HepG2 (cell line): ENCODE data around the gene DNTTIP2. TPM values are rescaled to one million over a fixed set of nuclear protein-coding genes. Genes with fewer than 3 reads are reported as not detected.

ENCODE experiments used
- EZH2 ChIP-seq: conservative IDR thresholded peaks from 2 replicates; pipeline ENCODE4 v1.6.1; 2012; ENCODE audit warnings: mild to moderate bottlenecking, low read depth, low read length, moderate library complexity
- FLYWCH1 ChIP-seq: sonication (generic); formaldehyde crosslinking; IDR thresholded peaks from 2 replicates; pipeline ENCODE4 v1.8.1; 2023; ENCODE audit warnings: mild to moderate bottlenecking, missing genetic modification reagents
- FOXJ3 ChIP-seq: sonication (generic); formaldehyde crosslinking; IDR thresholded peaks from 2 replicates; pipeline ENCODE4 v1.4.0; 2020; ENCODE audit warnings: missing genetic modification reagents, mild to moderate bottlenecking, borderline replicate concordance
- HES4 ChIP-seq: sonication (generic); formaldehyde crosslinking; IDR thresholded peaks from 2 replicates; pipeline ENCODE4 v1.9.0; 2021; ENCODE audit warnings: mild to moderate bottlenecking, missing genetic modification reagents, borderline replicate concordance
- HOXD1 ChIP-seq: sonication (generic); formaldehyde crosslinking; IDR thresholded peaks from 2 replicates; pipeline ENCODE4 v1.5.0; 2020; ENCODE audit warnings: missing genetic modification reagents
- JUN ChIP-seq: sonication (generic); formaldehyde crosslinking; IDR thresholded peaks from 2 replicates; pipeline ENCODE4 v1.4.0; 2020; ENCODE audit warnings: mild to moderate bottlenecking, missing genetic modification reagents
- MIER3 ChIP-seq: IDR thresholded peaks from 2 replicates; pipeline ENCODE4 v1.6.1; 2016; ENCODE audit warnings: missing compliant biosample characterization, borderline replicate concordance
- MTA3 ChIP-seq: sonication (generic); formaldehyde crosslinking; IDR thresholded peaks from 2 replicates; pipeline ENCODE4 v1.4.0; 2020; ENCODE audit warnings: missing genetic modification reagents
- MTF2 ChIP-seq: sonication (generic); formaldehyde crosslinking; IDR thresholded peaks from 2 replicates; pipeline ENCODE4 v1.5.0; 2020; ENCODE audit warnings: missing genetic modification reagents, borderline replicate concordance
- NCOA2 ChIP-seq: sonication (generic); formaldehyde crosslinking; IDR thresholded peaks from 2 replicates; pipeline ENCODE4 v1.8.0; 2022; ENCODE audit warnings: inconsistent platforms
- SAFB2 ChIP-seq: sonication (generic); formaldehyde crosslinking; IDR thresholded peaks from 2 replicates; pipeline ENCODE4 v1.5.1; 2020; ENCODE audit warnings: missing genetic modification reagents, low read depth, mild to moderate bottlenecking, borderline replicate concordance
- SMARCE1 ChIP-seq: fragments of 450-650 bp; IDR thresholded peaks from 2 replicates; pipeline ENCODE4 v1.6.1; 2017; ENCODE audit warnings: borderline replicate concordance
- SYNCRIP ChIP-seq: fragments of 200-400 bp; formaldehyde crosslinking; IDR thresholded peaks from 2 replicates; pipeline ENCODE4 v1.6.1; 2018; ENCODE audit warnings: mild to moderate bottlenecking, low read depth, low read length; ENCODE audit not compliant: insufficient read depth
- ZBTB20 ChIP-seq: sonication (generic); formaldehyde crosslinking; IDR thresholded peaks from 2 replicates; pipeline ENCODE4 v1.8.1; 2023; ENCODE audit warnings: missing genetic modification reagents, low read depth, mild to moderate bottlenecking, borderline replicate concordance
- ZNF546 ChIP-seq: sonication (generic); formaldehyde crosslinking; conservative IDR thresholded peaks from 2 replicates; pipeline ENCODE4 v1.8.1; 2023; ENCODE audit warnings: mild to moderate bottlenecking, missing genetic modification reagents
- ZNF616 ChIP-seq: sonication (generic); formaldehyde crosslinking; IDR thresholded peaks from 2 replicates; pipeline ENCODE4 v1.5.0; 2020; ENCODE audit warnings: low read depth, mild to moderate bottlenecking, missing genetic modification reagents
- ZNF737 ChIP-seq: sonication (generic); formaldehyde crosslinking; IDR thresholded peaks from 2 replicates; pipeline ENCODE4 v1.5.0; 2020; ENCODE audit warnings: missing genetic modification reagents, mild to moderate bottlenecking, borderline replicate concordance
- polyA plus RNA-seq, 8 experiments: library from polyadenylated mRNA; depleted of rRNA in 3 of 8; stranded (reverse) in 7 of 8; unstranded in 1 of 8; fragments of >200 nt; fragmentation: Illumina TruSeq in 4 of 8; extraction: Trizol in 4 of 8; gene quantifications; 2 replicates each; pipeline versions ENCODE4 v1.2.1 to v1.2.3, GENCODE V29; 2011 to 2016; ENCODE audit warnings: low read depth in 4 of 8, missing spikeins in 1 of 8, mixed read lengths in 1 of 8; ENCODE audit not compliant: insufficient read depth in 1 of 8
- total RNA-seq, 5 experiments: library from RNA; depleted of rRNA; stranded (reverse); fragments of >200 nt; fragmentation: Illumina TruSeq; extraction: Trizol; gene quantifications; 2 replicates each; pipeline ENCODE4 v1.2.3, GENCODE V29; 2016; ENCODE audit warnings: low read depth in 1 of 5
- TF ChIP-seq, protein P1 (sequence below): sonication (generic); formaldehyde crosslinking; IDR thresholded peaks from 2 replicates; pipeline ENCODE4 v1.4.0; 2020; ENCODE audit warnings: missing genetic modification reagents
- TF ChIP-seq, protein P2 (sequence below): IDR thresholded peaks from 2 replicates; pipeline ENCODE4 v1.6.1; 2018; ENCODE audit warnings: missing genetic modification reagents, mild to moderate bottlenecking, missing compliant biosample characterization
- TF ChIP-seq, protein P3 (sequence below): sonication (generic); formaldehyde crosslinking; conservative IDR thresholded peaks from 2 replicates; pipeline ENCODE4 v1.4.0; 2020; ENCODE audit warnings: missing genetic modification reagents
- TF ChIP-seq, protein P4 (sequence below): sonication (generic); formaldehyde crosslinking; IDR thresholded peaks from 2 replicates; pipeline ENCODE4 v1.4.0; 2020; ENCODE audit warnings: missing genetic modification reagents, mild to moderate bottlenecking, borderline replicate concordance
- TF ChIP-seq, protein P5 (sequence below): sonication (generic); formaldehyde crosslinking; IDR thresholded peaks from 2 replicates; pipeline ENCODE4 v1.8.0; 2022; ENCODE audit warnings: missing genetic modification reagents, mild to moderate bottlenecking, inconsistent platforms, borderline replicate concordance

Gene DNTTIP2
- total and polyA plus RNA-seq, 2 of the 13 experiments (the other 11 are each of a cell fraction or from before 2014, with no cell fraction given) = 11.4 to 63.3 TPM

DNA sequence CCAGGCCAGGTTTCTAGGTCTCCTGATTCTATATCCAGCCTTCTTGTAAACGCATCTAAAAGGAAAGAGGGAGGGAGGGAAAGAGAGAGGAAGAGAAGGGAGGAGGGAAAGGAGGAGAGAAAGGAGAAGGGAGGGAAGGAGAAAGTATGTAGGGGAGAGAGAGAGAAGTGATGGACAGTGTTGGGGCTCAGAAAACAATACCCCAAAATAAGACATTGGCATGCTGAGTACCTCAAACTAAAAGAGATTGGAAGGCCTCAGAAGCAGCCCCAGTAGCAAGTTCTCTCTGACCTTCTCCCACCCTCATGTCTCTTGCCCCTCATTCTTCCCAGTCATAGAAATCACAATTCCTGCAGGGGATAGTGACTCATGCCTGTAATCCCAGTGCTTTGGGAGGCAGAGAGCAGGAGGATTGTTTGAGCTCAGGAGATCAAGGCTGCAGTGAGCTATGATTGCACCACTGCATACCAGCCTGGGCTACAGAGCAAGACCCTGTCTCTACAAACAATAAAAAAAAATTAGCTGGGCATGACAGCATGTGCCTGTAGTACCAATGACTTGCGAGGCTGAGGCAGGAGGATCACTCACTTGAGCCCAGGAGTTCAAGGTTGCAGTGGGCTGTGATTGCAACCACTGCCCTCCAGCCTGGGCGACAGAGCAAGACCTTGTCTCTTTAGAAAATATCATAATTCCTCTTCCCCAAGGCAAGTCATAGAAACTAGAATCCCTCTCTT is 51.2 kb downstream of the DNTTIP2 start (continued):
- TF ChIP-seq, protein P1, sequence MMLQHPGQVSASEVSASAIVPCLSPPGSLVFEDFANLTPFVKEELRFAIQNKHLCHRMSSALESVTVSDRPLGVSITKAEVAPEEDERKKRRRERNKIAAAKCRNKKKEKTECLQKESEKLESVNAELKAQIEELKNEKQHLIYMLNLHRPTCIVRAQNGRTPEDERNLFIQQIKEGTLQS (CRISPR knock-in tag) = peak; percentile 91
- TF ChIP-seq, protein P2, sequence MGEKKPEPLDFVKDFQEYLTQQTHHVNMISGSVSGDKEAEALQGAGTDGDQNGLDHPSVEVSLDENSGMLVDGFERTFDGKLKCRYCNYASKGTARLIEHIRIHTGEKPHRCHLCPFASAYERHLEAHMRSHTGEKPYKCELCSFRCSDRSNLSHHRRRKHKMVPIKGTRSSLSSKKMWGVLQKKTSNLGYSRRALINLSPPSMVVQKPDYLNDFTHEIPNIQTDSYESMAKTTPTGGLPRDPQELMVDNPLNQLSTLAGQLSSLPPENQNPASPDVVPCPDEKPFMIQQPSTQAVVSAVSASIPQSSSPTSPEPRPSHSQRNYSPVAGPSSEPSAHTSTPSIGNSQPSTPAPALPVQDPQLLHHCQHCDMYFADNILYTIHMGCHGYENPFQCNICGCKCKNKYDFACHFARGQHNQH (CRISPR knock-in tag) = peak; percentile 95
- TF ChIP-seq, protein P3, sequence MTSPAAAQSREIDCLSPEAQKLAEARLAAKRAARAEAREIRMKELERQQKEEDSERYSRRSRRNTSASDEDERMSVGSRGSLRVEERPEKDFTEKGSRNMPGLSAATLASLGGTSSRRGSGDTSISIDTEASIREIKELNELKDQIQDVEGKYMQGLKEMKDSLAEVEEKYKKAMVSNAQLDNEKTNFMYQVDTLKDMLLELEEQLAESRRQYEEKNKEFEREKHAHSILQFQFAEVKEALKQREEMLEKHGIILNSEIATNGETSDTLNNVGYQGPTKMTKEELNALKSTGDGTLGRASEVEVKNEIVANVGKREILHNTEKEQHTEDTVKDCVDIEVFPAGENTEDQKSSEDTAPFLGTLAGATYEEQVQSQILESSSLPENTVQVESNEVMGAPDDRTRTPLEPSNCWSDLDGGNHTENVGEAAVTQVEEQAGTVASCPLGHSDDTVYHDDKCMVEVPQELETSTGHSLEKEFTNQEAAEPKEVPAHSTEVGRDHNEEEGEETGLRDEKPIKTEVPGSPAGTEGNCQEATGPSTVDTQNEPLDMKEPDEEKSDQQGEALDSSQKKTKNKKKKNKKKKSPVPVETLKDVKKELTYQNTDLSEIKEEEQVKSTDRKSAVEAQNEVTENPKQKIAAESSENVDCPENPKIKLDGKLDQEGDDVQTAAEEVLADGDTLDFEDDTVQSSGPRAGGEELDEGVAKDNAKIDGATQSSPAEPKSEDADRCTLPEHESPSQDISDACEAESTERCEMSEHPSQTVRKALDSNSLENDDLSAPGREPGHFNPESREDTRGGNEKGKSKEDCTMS = no peak
- TF ChIP-seq SMARCE1 = no peak
- no peak for TF ChIP-seq SYNCRIP
- TF ChIP-seq HOXD1 = no peak
- no peak for TF ChIP-seq HES4 (CRISPR knock-in tag)
- TF ChIP-seq, protein P4, sequence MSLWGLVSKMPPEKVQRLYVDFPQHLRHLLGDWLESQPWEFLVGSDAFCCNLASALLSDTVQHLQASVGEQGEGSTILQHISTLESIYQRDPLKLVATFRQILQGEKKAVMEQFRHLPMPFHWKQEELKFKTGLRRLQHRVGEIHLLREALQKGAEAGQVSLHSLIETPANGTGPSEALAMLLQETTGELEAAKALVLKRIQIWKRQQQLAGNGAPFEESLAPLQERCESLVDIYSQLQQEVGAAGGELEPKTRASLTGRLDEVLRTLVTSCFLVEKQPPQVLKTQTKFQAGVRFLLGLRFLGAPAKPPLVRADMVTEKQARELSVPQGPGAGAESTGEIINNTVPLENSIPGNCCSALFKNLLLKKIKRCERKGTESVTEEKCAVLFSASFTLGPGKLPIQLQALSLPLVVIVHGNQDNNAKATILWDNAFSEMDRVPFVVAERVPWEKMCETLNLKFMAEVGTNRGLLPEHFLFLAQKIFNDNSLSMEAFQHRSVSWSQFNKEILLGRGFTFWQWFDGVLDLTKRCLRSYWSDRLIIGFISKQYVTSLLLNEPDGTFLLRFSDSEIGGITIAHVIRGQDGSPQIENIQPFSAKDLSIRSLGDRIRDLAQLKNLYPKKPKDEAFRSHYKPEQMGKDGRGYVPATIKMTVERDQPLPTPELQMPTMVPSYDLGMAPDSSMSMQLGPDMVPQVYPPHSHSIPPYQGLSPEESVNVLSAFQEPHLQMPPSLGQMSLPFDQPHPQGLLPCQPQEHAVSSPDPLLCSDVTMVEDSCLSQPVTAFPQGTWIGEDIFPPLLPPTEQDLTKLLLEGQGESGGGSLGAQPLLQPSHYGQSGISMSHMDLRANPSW (CRISPR knock-in tag) = peak; percentile 40; the same call in 1 of the 2 replicates
- TF ChIP-seq FLYWCH1 (CRISPR knock-in tag) = no peak
- TF ChIP-seq EZH2 = no peak
- no peak for TF ChIP-seq MTA3 (CRISPR knock-in tag)
- no peak for TF ChIP-seq ZNF616 (CRISPR knock-in tag)
- no peak for TF ChIP-seq MTF2 (CRISPR knock-in tag)
- TF ChIP-seq ZNF546 (CRISPR knock-in tag) = no peak
- TF ChIP-seq MIER3 (CRISPR knock-in tag) = peak; percentile 78; the same call in 1 of the 2 replicates
- TF ChIP-seq JUN (CRISPR knock-in tag) = peak; percentile 46; the same call in 1 of the 2 replicates
- no peak for TF ChIP-seq SAFB2
- 0 out of 2 replicates have a peak, but pooled peaks have one; percentile 54 for TF ChIP-seq FOXJ3
- 0 out of 2 replicates have a peak, but pooled peaks have one; percentile 28 for TF ChIP-seq ZBTB20
- TF ChIP-seq NCOA2 (CRISPR knock-in tag) = peak; percentile 90
- TF ChIP-seq ZNF737 (CRISPR knock-in tag) = no peak
- TF ChIP-seq, protein P5, sequence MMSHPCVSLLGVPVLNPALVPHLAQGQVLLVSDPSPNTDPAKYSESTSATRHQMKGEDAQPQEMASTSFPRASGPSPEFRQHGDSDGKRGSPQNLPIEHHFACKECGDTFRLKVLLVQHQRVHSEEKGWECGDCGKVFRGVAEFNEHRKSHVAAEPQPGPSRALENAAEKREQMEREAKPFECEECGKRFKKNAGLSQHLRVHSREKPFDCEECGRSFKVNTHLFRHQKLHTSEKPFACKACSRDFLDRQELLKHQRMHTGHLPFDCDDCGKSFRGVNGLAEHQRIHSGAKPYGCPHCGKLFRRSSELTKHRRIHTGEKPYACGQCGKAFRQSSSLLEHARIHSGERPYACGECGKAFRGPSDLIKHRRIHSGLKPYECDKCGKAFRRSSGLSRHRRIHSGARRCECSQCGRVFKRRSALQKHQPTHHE (CRISPR knock-in tag) = no peak
